Measurements from ENCODE around the gene EHHADH.

Gene EHHADH

DNA sequence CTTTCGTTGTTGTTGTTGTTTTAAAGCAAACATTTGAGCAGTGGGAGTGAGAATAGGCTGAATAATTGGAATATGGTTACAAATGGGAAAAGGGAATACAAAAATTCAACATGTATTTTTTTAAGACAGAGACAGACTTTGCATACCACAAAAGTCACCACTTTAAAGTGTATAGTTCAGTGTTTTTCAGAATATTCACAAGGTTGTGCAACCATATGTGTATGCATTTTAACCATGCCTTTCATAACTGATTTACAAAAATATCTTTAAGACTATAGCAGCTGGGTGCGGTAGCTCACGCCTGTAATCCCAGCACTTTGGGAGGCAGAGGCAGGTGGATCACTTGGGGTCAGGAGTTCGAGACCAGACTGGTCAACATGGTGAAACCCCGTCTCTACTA is 41.3 kb downstream of the EHHADH start:
- Histone ChIP-seq H3K36me3 (ENCODE audit: control insufficient read depth in 4 of 4, insufficient read depth in 4 of 4, low read length in 3 of 4) (peaks cover 0 to 3% (median 0%) of the 10 kb centered on the region in 4 experiments), H3K9me3 (ENCODE audit: control extremely low read depth in 1 of 5, control insufficient read depth in 4 of 5, insufficient read depth in 2 of 5, low read depth in 1 of 5, low read length in 4 of 5) (no peaks in the 10 kb centered on the region), H3K27me3 (replicated peaks in 2 of 5; ENCODE audit: control insufficient read depth in 4 of 5, insufficient read depth in 5 of 5, low read length in 4 of 5) (no peaks in the 10 kb centered on the region), H3K4me1 (ENCODE audit: control extremely low read depth in 1 of 4, control insufficient read depth in 4 of 4, insufficient read depth in 4 of 4, low read length in 3 of 4) (no peaks in the 10 kb centered on the region), H3K27ac (ENCODE audit: insufficient read depth in 1 of 2, low read depth in 1 of 2, low read length in 2 of 2, poor library complexity in 1 of 2, severe bottlenecking in 2 of 2) (no peak overlapping the region), H3K4me3 (ENCODE audit: control insufficient read depth in 1 of 7, extremely low read depth in 1 of 7, insufficient read depth in 4 of 7, low read depth in 2 of 7, low read length in 6 of 7) (no peak overlapping the region)
- CTCF ChIA-PET = interaction anchor here (1.1 kb wide), 1 partner anchor 13 kb away, joined by 3 read pairs; no protein-coding TSS in a partner anchor
- POLR2A ChIA-PET = no interaction called here
- no peak for DNase-seq
- 100% methylated on average over 3 of the region's 5 CpGs for WGBS (ENCODE audit: insufficient coverage)

DNA sequence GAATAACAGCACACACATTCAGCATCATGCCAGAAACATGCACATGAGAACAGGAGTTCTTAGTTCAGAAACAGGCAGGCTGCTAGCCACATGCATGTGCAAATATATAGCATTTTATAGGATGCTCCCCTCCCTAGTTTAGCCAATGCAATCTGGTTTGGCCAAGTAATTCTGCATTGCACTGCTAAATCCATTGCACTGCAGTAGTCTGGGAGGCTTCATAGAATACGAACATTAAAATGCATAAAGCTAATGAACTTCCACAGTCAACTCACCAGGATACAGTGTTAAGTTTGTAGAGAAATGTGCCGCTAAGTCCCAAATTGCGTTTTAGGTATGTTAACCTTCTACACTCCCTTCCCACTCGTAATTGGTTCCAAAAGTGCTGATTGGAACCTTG is 41.8 kb downstream of the EHHADH start:
- ChIA-PET CTCF (no interaction called here), POLR2A (no interaction called here)
- no peak overlapping the region for H3K4me3 ChIP-seq (ENCODE audit: control insufficient read depth in 1 of 7, extremely low read depth in 1 of 7, insufficient read depth in 4 of 7, low read depth in 2 of 7, low read length in 6 of 7)
- no peaks in the 10 kb centered on the region for H3K27me3 ChIP-seq (replicated peaks in 2 of 5; ENCODE audit: control insufficient read depth in 4 of 5, insufficient read depth in 5 of 5, low read length in 4 of 5)
- H3K27ac ChIP-seq (ENCODE audit: insufficient read depth in 1 of 2, low read depth in 1 of 2, low read length in 2 of 2, poor library complexity in 1 of 2, severe bottlenecking in 2 of 2) = no peak overlapping the region
- no peak for DNase-seq
- H3K36me3 ChIP-seq (ENCODE audit: control insufficient read depth in 4 of 4, insufficient read depth in 4 of 4, low read length in 3 of 4) = peaks cover 0 to 3% (median 0%) of the 10 kb centered on the region in 4 experiments
- WGBS (ENCODE audit: insufficient coverage) = 100% methylated on average over 2 of the region's 4 CpGs
- H3K4me1 ChIP-seq (ENCODE audit: control extremely low read depth in 1 of 4, control insufficient read depth in 4 of 4, insufficient read depth in 4 of 4, low read length in 3 of 4) = no peaks in the 10 kb centered on the region
- H3K9me3 ChIP-seq (ENCODE audit: control extremely low read depth in 1 of 5, control insufficient read depth in 4 of 5, insufficient read depth in 2 of 5, low read depth in 1 of 5, low read length in 4 of 5) = no peaks in the 10 kb centered on the region

DNA sequence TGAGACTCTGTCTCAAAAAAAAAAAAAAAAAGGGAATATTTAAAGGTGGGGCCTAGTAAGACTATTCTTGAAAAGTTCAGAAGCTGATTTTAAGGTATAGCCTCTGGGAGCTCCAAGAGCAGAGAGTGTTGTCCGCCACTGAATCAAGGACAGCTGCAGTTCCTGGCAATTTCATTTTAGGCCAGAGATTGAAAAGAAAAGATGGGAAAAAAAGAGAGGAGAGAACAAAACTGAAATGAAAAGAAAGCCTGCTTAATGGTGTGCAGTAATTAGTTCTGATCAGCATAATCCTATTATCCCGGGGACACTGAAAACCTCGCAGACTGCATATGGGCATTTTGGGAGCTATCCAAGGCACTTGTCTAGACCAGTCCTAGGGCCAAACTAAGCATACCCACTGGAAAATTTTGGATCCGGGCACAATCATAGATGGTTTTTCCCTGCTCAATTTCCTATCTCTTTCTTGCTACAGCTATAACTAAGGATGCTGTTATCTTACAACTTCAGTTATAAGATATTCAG is 43.2 kb downstream of the EHHADH start:
- no peak overlapping the region for H3K27ac ChIP-seq (ENCODE audit: insufficient read depth in 1 of 2, low read depth in 1 of 2, low read length in 2 of 2, poor library complexity in 1 of 2, severe bottlenecking in 2 of 2)
- H3K4me3 ChIP-seq (ENCODE audit: control insufficient read depth in 1 of 7, extremely low read depth in 1 of 7, insufficient read depth in 4 of 7, low read depth in 2 of 7, low read length in 6 of 7) = no peak overlapping the region
- H3K4me1 ChIP-seq (ENCODE audit: control extremely low read depth in 1 of 4, control insufficient read depth in 4 of 4, insufficient read depth in 4 of 4, low read length in 3 of 4) = no peaks in the 10 kb centered on the region
- no peaks in the 10 kb centered on the region for H3K27me3 ChIP-seq (replicated peaks in 2 of 5; ENCODE audit: control insufficient read depth in 4 of 5, insufficient read depth in 5 of 5, low read length in 4 of 5)
- no peak for DNase-seq
- CTCF ChIA-PET = interaction anchor here (0.8 kb wide), 1 partner anchor 10 kb away, joined by 3 read pairs; no protein-coding TSS in a partner anchor
- WGBS (ENCODE audit: insufficient coverage) = 97% methylated on average over 3 of the region's 4 CpGs
- H3K36me3 ChIP-seq (ENCODE audit: control insufficient read depth in 4 of 4, insufficient read depth in 4 of 4, low read length in 3 of 4) = peaks cover 0 to 3% (median 0%) of the 10 kb centered on the region in 4 experiments
- H3K9me3 ChIP-seq (ENCODE audit: control extremely low read depth in 1 of 5, control insufficient read depth in 4 of 5, insufficient read depth in 2 of 5, low read depth in 1 of 5, low read length in 4 of 5) = no peaks in the 10 kb centered on the region
- POLR2A ChIA-PET = no interaction called here

DNA sequence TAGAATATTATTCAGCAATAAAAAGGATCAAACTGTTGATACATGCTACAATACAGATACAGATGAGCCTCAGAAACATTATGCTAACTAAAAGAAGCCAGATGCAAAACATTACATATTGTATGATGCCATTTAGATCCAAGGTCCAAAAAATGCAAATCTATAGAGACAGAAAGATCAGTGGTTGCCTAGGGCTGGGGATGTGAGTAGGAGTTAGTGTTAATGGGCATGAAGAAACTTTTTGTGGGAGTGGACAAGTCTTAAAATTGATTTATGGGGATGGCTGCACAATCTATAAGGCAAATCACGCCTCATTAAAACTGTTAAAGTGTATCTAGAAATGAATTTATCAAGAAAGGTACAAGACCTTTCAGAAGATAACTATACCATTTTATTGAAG is 45.0 kb downstream of the EHHADH start:
- no peak for DNase-seq
- WGBS (ENCODE audit: insufficient coverage) = no CpG with 5 or more reads among the region's 1 CpG
- CTCF ChIA-PET = no interaction called here

DNA sequence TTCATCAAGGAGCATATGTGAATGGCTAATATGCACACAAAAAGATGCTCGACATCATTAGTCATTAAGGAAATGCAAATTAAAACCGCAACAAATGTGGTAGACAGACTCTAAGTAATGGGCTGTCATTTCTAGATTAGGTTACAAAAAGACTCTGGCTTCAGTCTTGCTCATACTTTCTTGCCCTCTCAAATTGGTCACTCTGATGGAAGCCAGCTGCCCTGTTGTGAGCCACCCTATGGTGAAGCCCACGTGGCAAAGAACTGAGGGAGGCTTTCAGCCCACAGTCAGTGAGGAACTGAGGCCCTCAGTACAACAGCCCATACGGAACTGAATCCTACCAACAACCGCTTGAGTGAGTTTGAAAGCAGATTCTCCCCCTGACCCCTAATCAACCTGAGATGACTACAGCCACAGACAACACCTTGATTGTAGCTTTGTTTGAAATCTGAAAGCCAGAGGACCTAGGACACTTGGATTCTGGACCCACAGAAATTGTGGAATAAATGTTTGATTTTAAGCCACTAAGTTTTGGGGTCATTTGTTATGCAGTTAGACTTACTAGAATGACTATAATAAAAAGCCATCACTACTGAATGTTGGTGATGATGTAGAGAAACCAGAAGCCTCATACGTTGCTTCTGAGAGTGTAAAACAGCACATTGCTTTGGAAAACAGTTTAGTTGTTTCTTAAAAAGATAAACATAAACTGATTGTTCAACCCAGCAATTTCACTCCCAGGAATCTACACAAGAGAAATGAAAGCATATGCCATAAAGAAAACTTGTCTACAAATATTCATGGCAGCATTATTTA is 45.7 kb downstream of the EHHADH start:
- CTCF ChIA-PET = no interaction called here
- H3K27me3 ChIP-seq (replicated peaks in 2 of 5; ENCODE audit: control insufficient read depth in 4 of 5, insufficient read depth in 5 of 5, low read length in 4 of 5) = no peaks in the 10 kb centered on the region
- H3K36me3 ChIP-seq (ENCODE audit: control insufficient read depth in 4 of 4, insufficient read depth in 4 of 4, low read length in 3 of 4) = peaks cover 0 to 4% (median 3%) of the 10 kb centered on the region in 4 experiments
- H3K27ac ChIP-seq (ENCODE audit: insufficient read depth in 1 of 2, low read depth in 1 of 2, low read length in 2 of 2, poor library complexity in 1 of 2, severe bottlenecking in 2 of 2) = no peak overlapping the region
- no peaks in the 10 kb centered on the region for H3K9me3 ChIP-seq (ENCODE audit: control extremely low read depth in 1 of 5, control insufficient read depth in 4 of 5, insufficient read depth in 2 of 5, low read depth in 1 of 5, low read length in 4 of 5)
- no peak overlapping the region for H3K4me3 ChIP-seq (ENCODE audit: control insufficient read depth in 1 of 7, extremely low read depth in 1 of 7, insufficient read depth in 4 of 7, low read depth in 2 of 7, low read length in 6 of 7)
- POLR2A ChIA-PET = no interaction called here
- 100% methylated on average over 5 of the region's 6 CpGs for WGBS (ENCODE audit: insufficient coverage)
- no peaks in the 10 kb centered on the region for H3K4me1 ChIP-seq (ENCODE audit: control extremely low read depth in 1 of 4, control insufficient read depth in 4 of 4, insufficient read depth in 4 of 4, low read length in 3 of 4)
- DNase-seq = no peak

More for the DNA sequence above, 45.0 kb downstream of the EHHADH start:
- Histone ChIP-seq H3K27me3 (replicated peaks in 2 of 5; ENCODE audit: control insufficient read depth in 4 of 5, insufficient read depth in 5 of 5, low read length in 4 of 5) (no peaks in the 10 kb centered on the region), H3K27ac (ENCODE audit: insufficient read depth in 1 of 2, low read depth in 1 of 2, low read length in 2 of 2, poor library complexity in 1 of 2, severe bottlenecking in 2 of 2) (no peak overlapping the region), H3K9me3 (ENCODE audit: control extremely low read depth in 1 of 5, control insufficient read depth in 4 of 5, insufficient read depth in 2 of 5, low read depth in 1 of 5, low read length in 4 of 5) (no peaks in the 10 kb centered on the region), H3K4me3 (ENCODE audit: control insufficient read depth in 1 of 7, extremely low read depth in 1 of 7, insufficient read depth in 4 of 7, low read depth in 2 of 7, low read length in 6 of 7) (no peak overlapping the region), H3K4me1 (ENCODE audit: control extremely low read depth in 1 of 4, control insufficient read depth in 4 of 4, insufficient read depth in 4 of 4, low read length in 3 of 4) (no peaks in the 10 kb centered on the region), H3K36me3 (ENCODE audit: control insufficient read depth in 4 of 4, insufficient read depth in 4 of 4, low read length in 3 of 4) (peaks cover 0 to 3% (median 0%) of the 10 kb centered on the region in 4 experiments)
- POLR2A ChIA-PET = no interaction called here

DNA sequence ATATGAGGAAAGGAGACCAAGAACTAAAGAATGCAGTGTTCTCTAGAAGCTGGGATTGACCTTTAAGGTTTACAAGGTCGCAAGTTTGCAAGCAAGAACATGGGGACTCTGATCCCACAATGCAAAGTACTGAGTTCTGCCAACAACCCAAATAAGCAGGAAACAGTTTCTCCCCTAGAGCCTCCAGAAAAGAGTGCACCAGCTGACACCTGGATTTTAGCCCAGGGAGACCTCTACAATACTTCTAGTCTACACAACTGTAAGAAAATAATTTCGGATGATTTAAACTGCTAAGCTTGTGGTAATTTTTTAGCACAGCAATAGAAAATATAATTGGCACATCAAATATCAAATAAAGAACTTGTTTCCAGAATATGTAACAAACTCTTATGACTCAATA is 46.4 kb downstream of the EHHADH start:
- Histone ChIP-seq H3K27me3 (replicated peaks in 2 of 5; ENCODE audit: control insufficient read depth in 4 of 5, insufficient read depth in 5 of 5, low read length in 4 of 5) (no peaks in the 10 kb centered on the region), H3K27ac (ENCODE audit: insufficient read depth in 1 of 2, low read depth in 1 of 2, low read length in 2 of 2, poor library complexity in 1 of 2, severe bottlenecking in 2 of 2) (no peak overlapping the region), H3K36me3 (ENCODE audit: control insufficient read depth in 4 of 4, insufficient read depth in 4 of 4, low read length in 3 of 4) (peaks cover 0 to 4% (median 3%) of the 10 kb centered on the region in 4 experiments), H3K4me3 (ENCODE audit: control insufficient read depth in 1 of 7, extremely low read depth in 1 of 7, insufficient read depth in 4 of 7, low read depth in 2 of 7, low read length in 6 of 7) (no peak overlapping the region), H3K4me1 (ENCODE audit: control extremely low read depth in 1 of 4, control insufficient read depth in 4 of 4, insufficient read depth in 4 of 4, low read length in 3 of 4) (no peaks in the 10 kb centered on the region), H3K9me3 (ENCODE audit: control extremely low read depth in 1 of 5, control insufficient read depth in 4 of 5, insufficient read depth in 2 of 5, low read depth in 1 of 5, low read length in 4 of 5) (no peaks in the 10 kb centered on the region)
- CTCF ChIA-PET = no interaction called here
- POLR2A ChIA-PET = interaction anchor here (0.5 kb wide), 1 partner anchor 139 kb away, joined by 3 read pairs; no protein-coding TSS in a partner anchor
- WGBS (ENCODE audit: insufficient coverage) = 92% methylated on average over 1 of the region's 2 CpGs
- DNase-seq = no peak

DNA sequence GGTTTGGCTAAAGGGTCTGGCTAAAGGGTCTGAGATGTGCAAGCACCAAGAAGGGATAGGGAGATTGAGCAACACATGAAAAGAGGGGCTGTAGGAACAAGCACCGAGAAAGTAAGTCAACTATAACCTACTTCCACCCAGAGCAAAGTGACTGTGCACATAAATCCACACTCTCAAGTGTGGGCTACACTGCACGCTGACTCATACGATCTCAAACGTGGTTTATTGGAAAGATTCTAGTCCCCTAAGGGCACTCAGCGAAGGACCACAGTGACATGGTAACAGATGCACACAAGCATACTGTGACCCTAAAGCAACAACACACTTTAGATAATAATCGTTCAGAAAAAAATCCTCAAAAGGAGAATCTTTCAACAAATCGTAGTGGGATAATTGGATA is 48.0 kb downstream of the EHHADH start:
- 95% methylated on average over 5 of the region's 7 CpGs for WGBS (ENCODE audit: insufficient coverage)
- Histone ChIP-seq H3K9me3 (ENCODE audit: control extremely low read depth in 1 of 5, control insufficient read depth in 4 of 5, insufficient read depth in 2 of 5, low read depth in 1 of 5, low read length in 4 of 5) (no peaks in the 10 kb centered on the region), H3K36me3 (ENCODE audit: control insufficient read depth in 4 of 4, insufficient read depth in 4 of 4, low read length in 3 of 4) (peaks cover 0 to 10% (median 6%) of the 10 kb centered on the region in 4 experiments), H3K27ac (ENCODE audit: insufficient read depth in 1 of 2, low read depth in 1 of 2, low read length in 2 of 2, poor library complexity in 1 of 2, severe bottlenecking in 2 of 2) (no peak overlapping the region), H3K4me3 (ENCODE audit: control insufficient read depth in 1 of 7, extremely low read depth in 1 of 7, insufficient read depth in 4 of 7, low read depth in 2 of 7, low read length in 6 of 7) (no peak overlapping the region), H3K4me1 (ENCODE audit: control extremely low read depth in 1 of 4, control insufficient read depth in 4 of 4, insufficient read depth in 4 of 4, low read length in 3 of 4) (no peaks in the 10 kb centered on the region), H3K27me3 (replicated peaks in 2 of 5; ENCODE audit: control insufficient read depth in 4 of 5, insufficient read depth in 5 of 5, low read length in 4 of 5) (no peaks in the 10 kb centered on the region)
- peak in 1 of 3 donors; percentile 12 for DNase-seq
- POLR2A ChIA-PET = no interaction called here
- CTCF ChIA-PET = no interaction called here
